ENCODE measurements around the gene UBE2J2. TPM values are rescaled to one million over a fixed set of nuclear protein-coding genes. Genes with fewer than 3 reads are reported as not detected.

Gene UBE2J2
- total and polyA plus RNA-seq, 2 of the 4 experiments (the other 2 are of a cell fraction) = 20.6 to 67.5 TPM

GRCh38 chr1:1241588-1242219 is 31.9 kb downstream of the UBE2J2 start:
- no peak for ATAC-seq (ENCODE audit: low read depth)
- BruUV-seq (replicated peaks) = no TSS peak

More at GRCh38 chr1:1241588-1242219, 31.9 kb downstream of the UBE2J2 start:
- H3K18ac ChIP-seq (ENCODE audit: low read depth, low read length) = no peak overlapping the region
- H3K9me3 ChIP-seq (ENCODE audit: control insufficient read depth, insufficient read depth, low read length) = no peaks in the 10 kb centered on the region
- H2AFZ ChIP-seq (replicated peaks; ENCODE audit: low read length, poor library complexity) = no peak overlapping the region
- ChIA-PET POLR2A (ENCODE audit: unreplicated experiment) (no interaction called here), CTCF (no interaction called here)
- in situ Hi-C loops (cut with MboI; ENCODE audit: low sequenced_read_pairs) (no loop called here), dilution Hi-C loops (cut with HindIII; ENCODE audit: low sequenced_read_pairs, unreplicated experiment) (no loop called here), intact Hi-C loops (cut with micrococcal nuclease) (no loop called here)
- no peaks in the 10 kb centered on the region for H3K9me1 ChIP-seq (ENCODE audit: insufficient read depth, low read length)
- no peaks in the 10 kb centered on the region for H3K27me3 ChIP-seq (ENCODE audit: control insufficient read depth, insufficient read depth, low read length)
- H3K4ac ChIP-seq (ENCODE audit: low read depth, low read length) = no peak overlapping the region
- no peak overlapping the region for H3K27ac ChIP-seq (ENCODE audit: insufficient read depth, low read length)
- H4K5ac ChIP-seq (ENCODE audit: low read depth, low read length) = no peak overlapping the region
- H3K4me2 ChIP-seq (ENCODE audit: low read depth, low read length) = no peak overlapping the region
- no peak overlapping the region for H2AK5ac ChIP-seq (ENCODE audit: low read depth, low read length)
- H3K4me1 ChIP-seq (ENCODE audit: control insufficient read depth, insufficient read depth, low read length) = peaks cover 20% of the 10 kb centered on the region
- no peak overlapping the region for H4K8ac ChIP-seq (ENCODE audit: low read depth in 2 of 2, low read length in 2 of 2)
- H2BK5ac ChIP-seq (ENCODE audit: low read depth, low read length, poor library complexity, severe bottlenecking) = no peak overlapping the region
- no peaks in the 10 kb centered on the region for H4K20me1 ChIP-seq (ENCODE audit: insufficient read depth, low read length)
- H3K9ac ChIP-seq (ENCODE audit: low read depth, low read length) = no peak overlapping the region
- TF ChIP-seq FOS (IDR thresholded peaks at IDR 0.05; ENCODE audit: low read depth, low read length) (no peak), CEBPB (IDR thresholded peaks at IDR 0.05; ENCODE audit: low read depth, low read length) (no peak), MXI1 (IDR thresholded peaks at IDR 0.05; ENCODE audit: borderline replicate concordance, low read depth, low read length) (no peak), POLR2A (IDR thresholded peaks at IDR 0.05; ENCODE audit: low read depth, low read length) (no peak), ELK1 (IDR thresholded peaks at IDR 0.05; ENCODE audit: borderline replicate concordance, low read depth, low read length) (no peak), CHD1 (IDR thresholded peaks at IDR 0.05; ENCODE audit: low read depth, low read length) (no peak)
- no peak overlapping the region for H2BK20ac ChIP-seq (ENCODE audit: low read depth, low read length)
- no peak overlapping the region for H3K14ac ChIP-seq (replicated peaks; ENCODE audit: low read depth, low read length)
- no peak overlapping the region for H2AK9ac ChIP-seq (replicated peaks; ENCODE audit: low read depth, low read length, poor library complexity)
- no peak overlapping the region for H3K4me3 ChIP-seq (ENCODE audit: insufficient read depth, low read depth, low read length)
- no peak overlapping the region for H2BK120ac ChIP-seq (ENCODE audit: low read depth, low read length)
- no peak overlapping the region for H4K91ac ChIP-seq (ENCODE audit: insufficient read depth, low read depth, low read length)
- H2BK15ac ChIP-seq (ENCODE audit: low read depth, low read length) = no peak overlapping the region
- H3K79me1 ChIP-seq (ENCODE audit: low read depth in 1 of 2, low read length in 2 of 2) = no peaks in the 10 kb centered on the region
- H3K56ac ChIP-seq (ENCODE audit: extremely low read depth, insufficient read depth, low read length) = no peak overlapping the region
- no peak overlapping the region for H3K23ac ChIP-seq (ENCODE audit: low read depth, low read length)
- DNase-seq = no peak
- 96% methylated on average over 16 of the region's 26 CpGs; no CpG with 5 or more reads in 1 of the 2 experiments for WGBS, 2 experiments (ENCODE audit: extremely low coverage in 2 of 2, insufficient read length in 1 of 2)
- H3K36me3 ChIP-seq (ENCODE audit: control insufficient read depth, insufficient read depth, low read length) = peaks cover 2% of the 10 kb centered on the region; the same call in 1 of the 2 replicates

Measured in IMR-90 (cell line).